Esophagus muscularis mucosa (tissue), 3 donors: Measurements from ENCODE around the gene ATP5PD.

Source experiments
- CTCF ChIP-seq, 3 experiments: fragments of 200-600 bp in 2 of 3; fragments of 450-650 bp in 1 of 3; sonication (generic) in 2 of 3; IDR thresholded peaks; one replicate each; pipeline ENCODE4 v1.5.1; 2017 to 2019; ENCODE audit warnings: antibody characterized with exemption in 3 of 3, mild to moderate bottlenecking in 2 of 3, moderate library complexity in 1 of 3
- POLR2A ChIP-seq: fragments of 450-650 bp; IDR thresholded peaks from one replicate; pipeline ENCODE4 v1.6.1; 2017; ENCODE audit warnings: antibody characterized with exemption, moderate library complexity, mild to moderate bottlenecking, low read depth
- POLR2AphosphoS5 ChIP-seq, 2 donors: sonication (generic); formaldehyde crosslinking; IDR thresholded peaks; one replicate each; pipeline ENCODE4 v1.6.1; 2017; ENCODE audit warnings: antibody characterized with exemption in 2 of 2

- TF ChIP-seq POLR2A (no peak), CTCF (IDR thresholded peaks at IDR 0.05) (no peak), POLR2AphosphoS5 (IDR thresholded peaks at IDR 0.05) (no peak)
Measured at GRCh38 chr17:75068750-75069149, 22.0 kb upstream of the ATP5PD start.
